Gastrocnemius medialis (tissue), 4 donors: ENCODE results near the gene PIBF1. TPM values are rescaled to one million over a fixed set of nuclear protein-coding genes. Genes with fewer than 3 reads are reported as not detected.

Experiments
- ATAC-seq, 2 donors: fragments of 150-250 bp; one replicate each; pipeline ENCODE4 v1.9.1; 2016
- DNase-seq, 2 donors: peaks; one replicate each; pipeline ENCODE4 v3.0.0-alpha.2; 2019
- H3K27ac ChIP-seq, 4 donors: fragments of 200-600 bp; sonication (generic); 1 replicate in 1 of 4; 2 replicates in 3 of 4; pipeline ENCODE4 v1.5.1; 2016 to 2018; ENCODE audit warnings: mild to moderate bottlenecking in 2 of 4, moderate library complexity in 1 of 4
- H3K27me3 ChIP-seq, 3 donors: fragments of 200-600 bp; sonication (generic) in 2 of 3; 1 replicate in 1 of 3; 2 replicates in 2 of 3; pipeline versions ENCODE4 v1.5.1 to v1.6.0; 2016 to 2019; ENCODE audit warnings: mild to moderate bottlenecking in 1 of 3, moderate library complexity in 1 of 3
- H3K36me3 ChIP-seq, 2 donors: fragments of 200-600 bp; sonication (generic) in 1 of 2; one replicate each; pipeline ENCODE4 v1.5.1; 2017 to 2018
- H3K4me1 ChIP-seq, 2 donors: fragments of 200-600 bp; sonication (generic) in 1 of 2; one replicate each; pipeline ENCODE4 v1.5.1; 2016 to 2017; ENCODE audit warnings: mild to moderate bottlenecking in 2 of 2
- H3K4me3 ChIP-seq, 4 donors: fragments of 200-600 bp; sonication (generic) in 3 of 4; 1 replicate in 1 of 4; 2 replicates in 3 of 4; pipeline ENCODE4 v1.5.1; 2016 to 2019; ENCODE audit warnings: mild to moderate bottlenecking in 2 of 4
- H3K9me3 ChIP-seq, 3 donors: fragments of 200-600 bp; sonication (generic) in 2 of 3; 1 replicate in 1 of 3; 2 replicates in 2 of 3; pipeline ENCODE4 v1.5.1; 2016 to 2019
- CTCF ChIP-seq, 5 experiments: fragments of 450-650 bp in 3 of 5; fragments of 200-600 bp in 2 of 5; sonication (generic) in 2 of 5; IDR thresholded peaks in 4 of 5; conservative IDR thresholded peaks in 1 of 5; 1 replicate in 4 of 5; 2 replicates in 1 of 5; pipeline ENCODE4 v1.5.1; 2016 to 2019; ENCODE audit warnings: antibody characterized with exemption in 5 of 5, mild to moderate bottlenecking in 3 of 5, moderate library complexity in 3 of 5
- POLR2A ChIP-seq, 2 donors: fragments of 450-650 bp; IDR thresholded peaks; one replicate each; pipeline ENCODE4 v1.6.1; 2017; ENCODE audit warnings: antibody characterized with exemption in 2 of 2, mild to moderate bottlenecking in 2 of 2, moderate library complexity in 2 of 2
- in situ Hi-C, 4 donors: fragments of 200-750 bp; cut with MboI; loops; one replicate each; pipeline versions ENCODE4 v1.15.0 to v1.8.0; 2017; ENCODE audit warnings: low sequenced_read_pairs in 4 of 4
- intact Hi-C: fragments of 100-400 bp; cut with DNase I; formaldehyde crosslinking; loops from one replicate; pipeline ENCODE4 v1.15.1; 2023; ENCODE audit warnings: low total_unique reads
- total RNA-seq, 4 donors: library from RNA; depleted of rRNA; stranded (reverse); fragments of >200 nt; gene quantifications; one replicate each; pipeline versions ENCODE4 v1.1.0 to v1.2.3, GENCODE V29; 2016

Gene PIBF1
- total RNA-seq, 4 donors from 2014 or later = 5.3 to 10.0 (median 7.4) TPM

- in situ Hi-C loops (no loop called here), intact Hi-C loops (no loop called here)
- Histone ChIP-seq H3K9me3 (no peaks in the 10 kb centered on the region), H3K36me3 (peaks cover 0 to 5% of the 10 kb centered on the region in 2 donors), H3K4me1 (no peaks in the 10 kb centered on the region), H3K4me3 (no peak overlapping the region), H3K27me3 (no peaks in the 10 kb centered on the region), H3K27ac (no peak overlapping the region)
- no peak for ATAC-seq
- DNase-seq = no peak
- TF ChIP-seq POLR2A (IDR thresholded peaks at IDR 0.05) (no peak), CTCF (IDR thresholded peaks at IDR 0.05 in 4 of 5, conservative IDR thresholded peaks at IDR 0.05 in 1 of 5) (no peak)
Measured at GRCh38 chr13:73015805-73016204, 233.9 kb downstream of the PIBF1 start.

- TF ChIP-seq POLR2A (IDR thresholded peaks at IDR 0.05) (no peak), CTCF (IDR thresholded peaks at IDR 0.05 in 4 of 5, conservative IDR thresholded peaks at IDR 0.05 in 1 of 5) (no peak)
- H3K4me3 ChIP-seq = no peak overlapping the region
- H3K9me3 ChIP-seq = no peaks in the 10 kb centered on the region
- intact Hi-C loops (no loop called here), in situ Hi-C loops (no loop called here)
- no peaks in the 10 kb centered on the region for H3K27me3 ChIP-seq
- no peak overlapping the region for H3K27ac ChIP-seq
- no peaks in the 10 kb centered on the region for H3K4me1 ChIP-seq
- DNase-seq (no peak), ATAC-seq (no peak)
- no peaks in the 10 kb centered on the region for H3K36me3 ChIP-seq
Measured at GRCh38 chr13:73018336-73018735, 236.4 kb downstream of the PIBF1 start.

GRCh38 chr13:73025217-73026012 lies 243.5 kb downstream of the PIBF1 start:
- Histone ChIP-seq H3K27me3 (no peaks in the 10 kb centered on the region), H3K36me3 (no peaks in the 10 kb centered on the region), H3K4me3 (no peak overlapping the region), H3K4me1 (peaks cover 5 to 8% of the 10 kb centered on the region in 2 donors), H3K9me3 (no peaks in the 10 kb centered on the region), H3K27ac (no peak overlapping the region)
- DNase-seq (no peak), ATAC-seq (no peak)
- in situ Hi-C loops = no loop called here
- TF ChIP-seq CTCF (IDR thresholded peaks at IDR 0.05 in 4 of 5, conservative IDR thresholded peaks at IDR 0.05 in 1 of 5) (no peak), POLR2A (IDR thresholded peaks at IDR 0.05) (no peak)
- intact Hi-C loops = no loop called here

- no peak overlapping the region for H3K4me3 ChIP-seq
- DNase-seq (no peak), ATAC-seq (no peak)
- H3K27me3 ChIP-seq = no peaks in the 10 kb centered on the region
- H3K36me3 ChIP-seq = no peaks in the 10 kb centered on the region
- in situ Hi-C loops (no loop called here), intact Hi-C loops (no loop called here)
- no peak overlapping the region for H3K27ac ChIP-seq
- TF ChIP-seq CTCF (IDR thresholded peaks at IDR 0.05 in 4 of 5, conservative IDR thresholded peaks at IDR 0.05 in 1 of 5) = no peak
- no peak for TF ChIP-seq POLR2A (IDR thresholded peaks at IDR 0.05)
- no peaks in the 10 kb centered on the region for H3K4me1 ChIP-seq
- H3K9me3 ChIP-seq = no peaks in the 10 kb centered on the region
Measured at GRCh38 chr13:73034901-73035300, 253.0 kb downstream of the PIBF1 start.
